Measurements from ENCODE around the gene OR13A1.
"Not testable (repeated sequence)": the region's sequence is repeated elsewhere in the genome, so short reads cannot be mapped to it uniquely, and the experiment has no call there.

Gene OR13A1

GRCh38 chr10:45315508-45315907 lies at the start of gene OR13A1:
Gene OR13A1, minus strand, starts transcription at chr10:45315608. Its CDS starts 11,186 bp downstream, at chr10:45304422.
- no peak for DNase-seq (ENCODE audit: low read depth in 3 of 3)

GRCh38 chr10:45361983-45362799 lies 46.8 kb upstream of the OR13A1 start:
- DNase-seq (ENCODE audit: low read depth in 3 of 3), result not testable (repeated sequence)

GRCh38 chr10:45358961-45359360 lies 43.6 kb upstream of the OR13A1 start:
- not testable (repeated sequence) for DNase-seq (ENCODE audit: low read depth in 3 of 3)

- DNase-seq (ENCODE audit: low read depth in 3 of 3), result no peak
These were observed 40.1 kb upstream of the OR13A1 start for GRCh38 chr10:45355494-45355893.

- DNase-seq (ENCODE audit: low read depth in 3 of 3), result no peak
These were observed 38.9 kb upstream of the OR13A1 start for GRCh38 chr10:45354261-45354660.

- no peak for DNase-seq (ENCODE audit: low read depth in 3 of 3)
These were observed 37.8 kb upstream of the OR13A1 start for GRCh38 chr10:45353186-45353585.

- DNase-seq (ENCODE audit: low read depth in 3 of 3), result not testable (repeated sequence)
These were observed 32.9 kb upstream of the OR13A1 start for GRCh38 chr10:45348196-45348765.

- not testable (repeated sequence) for DNase-seq (ENCODE audit: low read depth in 3 of 3)
These were observed 32.1 kb upstream of the OR13A1 start for GRCh38 chr10:45347464-45347863.

- not testable (repeated sequence) for DNase-seq (ENCODE audit: low read depth in 3 of 3)
These were observed 31.4 kb upstream of the OR13A1 start for GRCh38 chr10:45346652-45347335.

- DNase-seq (ENCODE audit: low read depth in 3 of 3), result not testable (repeated sequence)
These were observed 25.0 kb upstream of the OR13A1 start for GRCh38 chr10:45340420-45340819.

- DNase-seq (ENCODE audit: low read depth in 3 of 3), result no peak
These were observed 24.5 kb upstream of the OR13A1 start for GRCh38 chr10:45339894-45340293.

GRCh38 chr10:45331824-45332223 lies 16.4 kb upstream of the OR13A1 start:
- not testable (repeated sequence) for DNase-seq (ENCODE audit: low read depth in 3 of 3)

GRCh38 chr10:45326864-45327263 lies 11.5 kb upstream of the OR13A1 start:
- DNase-seq (ENCODE audit: low read depth in 3 of 3), result not testable (repeated sequence)

- no peak for DNase-seq (ENCODE audit: low read depth in 3 of 3)
These were observed 9.7 kb upstream of the OR13A1 start for GRCh38 chr10:45325116-45325515.

- no peak for DNase-seq (ENCODE audit: low read depth in 3 of 3)
These were observed 4.3 kb upstream of the OR13A1 start for GRCh38 chr10:45319702-45320101.

- no peak for DNase-seq (ENCODE audit: low read depth in 3 of 3)
These were observed 2.0 kb downstream of the OR13A1 start for GRCh38 chr10:45313264-45313873.

GRCh38 chr10:45308707-45309106 lies 6.7 kb downstream of the OR13A1 start:
- DNase-seq (ENCODE audit: low read depth in 3 of 3), result no peak

GRCh38 chr10:45302573-45302972 lies 12.8 kb downstream of the OR13A1 start:
- DNase-seq (ENCODE audit: low read depth in 3 of 3), result no peak

- not testable (repeated sequence) for DNase-seq (ENCODE audit: low read depth in 3 of 3)
These were observed 17.0 kb downstream of the OR13A1 start for GRCh38 chr10:45298341-45298955.

GRCh38 chr10:45294681-45295080 lies 20.7 kb downstream of the OR13A1 start:
- no peak for DNase-seq (ENCODE audit: low read depth in 3 of 3)

GRCh38 chr10:45286980-45287379 lies 28.4 kb downstream of the OR13A1 start:
- DNase-seq (ENCODE audit: low read depth in 3 of 3), result no peak

GRCh38 chr10:45282061-45282460 lies 33.3 kb downstream of the OR13A1 start:
- no peak for DNase-seq (ENCODE audit: low read depth in 3 of 3)
